ENCODE data around the gene DOCK7. TPM values are rescaled to one million over a fixed set of nuclear protein-coding genes. Genes with fewer than 3 reads are reported as not detected.

The DOCK7 gene
- total and polyA plus RNA-seq, 2 of the 8 experiments (the other 6 are each of a cell fraction or from before 2014, with no cell fraction given): 10.2 to 33.7 TPM

DNA sequence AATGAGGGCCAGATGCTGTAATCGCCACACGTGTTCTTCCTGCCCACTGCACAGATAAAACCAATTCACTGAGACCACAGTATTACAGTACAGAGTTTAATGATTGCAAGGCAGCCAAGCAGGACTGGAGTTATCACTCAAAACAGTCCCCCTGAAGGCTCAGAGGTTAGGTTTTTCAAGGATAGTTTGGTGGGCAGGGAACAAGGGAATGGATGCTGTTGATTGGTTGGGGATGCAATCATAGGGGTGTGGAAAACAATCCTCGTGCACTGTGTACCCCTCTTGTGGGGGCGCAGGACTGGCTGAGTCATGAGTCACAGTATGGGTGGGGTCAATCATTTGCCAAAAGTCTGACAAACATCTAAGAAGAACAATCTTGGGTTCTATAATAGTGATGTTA is 263.8 kb downstream of the DOCK7 start (continued):
- TF ChIP-seq, protein P1, sequence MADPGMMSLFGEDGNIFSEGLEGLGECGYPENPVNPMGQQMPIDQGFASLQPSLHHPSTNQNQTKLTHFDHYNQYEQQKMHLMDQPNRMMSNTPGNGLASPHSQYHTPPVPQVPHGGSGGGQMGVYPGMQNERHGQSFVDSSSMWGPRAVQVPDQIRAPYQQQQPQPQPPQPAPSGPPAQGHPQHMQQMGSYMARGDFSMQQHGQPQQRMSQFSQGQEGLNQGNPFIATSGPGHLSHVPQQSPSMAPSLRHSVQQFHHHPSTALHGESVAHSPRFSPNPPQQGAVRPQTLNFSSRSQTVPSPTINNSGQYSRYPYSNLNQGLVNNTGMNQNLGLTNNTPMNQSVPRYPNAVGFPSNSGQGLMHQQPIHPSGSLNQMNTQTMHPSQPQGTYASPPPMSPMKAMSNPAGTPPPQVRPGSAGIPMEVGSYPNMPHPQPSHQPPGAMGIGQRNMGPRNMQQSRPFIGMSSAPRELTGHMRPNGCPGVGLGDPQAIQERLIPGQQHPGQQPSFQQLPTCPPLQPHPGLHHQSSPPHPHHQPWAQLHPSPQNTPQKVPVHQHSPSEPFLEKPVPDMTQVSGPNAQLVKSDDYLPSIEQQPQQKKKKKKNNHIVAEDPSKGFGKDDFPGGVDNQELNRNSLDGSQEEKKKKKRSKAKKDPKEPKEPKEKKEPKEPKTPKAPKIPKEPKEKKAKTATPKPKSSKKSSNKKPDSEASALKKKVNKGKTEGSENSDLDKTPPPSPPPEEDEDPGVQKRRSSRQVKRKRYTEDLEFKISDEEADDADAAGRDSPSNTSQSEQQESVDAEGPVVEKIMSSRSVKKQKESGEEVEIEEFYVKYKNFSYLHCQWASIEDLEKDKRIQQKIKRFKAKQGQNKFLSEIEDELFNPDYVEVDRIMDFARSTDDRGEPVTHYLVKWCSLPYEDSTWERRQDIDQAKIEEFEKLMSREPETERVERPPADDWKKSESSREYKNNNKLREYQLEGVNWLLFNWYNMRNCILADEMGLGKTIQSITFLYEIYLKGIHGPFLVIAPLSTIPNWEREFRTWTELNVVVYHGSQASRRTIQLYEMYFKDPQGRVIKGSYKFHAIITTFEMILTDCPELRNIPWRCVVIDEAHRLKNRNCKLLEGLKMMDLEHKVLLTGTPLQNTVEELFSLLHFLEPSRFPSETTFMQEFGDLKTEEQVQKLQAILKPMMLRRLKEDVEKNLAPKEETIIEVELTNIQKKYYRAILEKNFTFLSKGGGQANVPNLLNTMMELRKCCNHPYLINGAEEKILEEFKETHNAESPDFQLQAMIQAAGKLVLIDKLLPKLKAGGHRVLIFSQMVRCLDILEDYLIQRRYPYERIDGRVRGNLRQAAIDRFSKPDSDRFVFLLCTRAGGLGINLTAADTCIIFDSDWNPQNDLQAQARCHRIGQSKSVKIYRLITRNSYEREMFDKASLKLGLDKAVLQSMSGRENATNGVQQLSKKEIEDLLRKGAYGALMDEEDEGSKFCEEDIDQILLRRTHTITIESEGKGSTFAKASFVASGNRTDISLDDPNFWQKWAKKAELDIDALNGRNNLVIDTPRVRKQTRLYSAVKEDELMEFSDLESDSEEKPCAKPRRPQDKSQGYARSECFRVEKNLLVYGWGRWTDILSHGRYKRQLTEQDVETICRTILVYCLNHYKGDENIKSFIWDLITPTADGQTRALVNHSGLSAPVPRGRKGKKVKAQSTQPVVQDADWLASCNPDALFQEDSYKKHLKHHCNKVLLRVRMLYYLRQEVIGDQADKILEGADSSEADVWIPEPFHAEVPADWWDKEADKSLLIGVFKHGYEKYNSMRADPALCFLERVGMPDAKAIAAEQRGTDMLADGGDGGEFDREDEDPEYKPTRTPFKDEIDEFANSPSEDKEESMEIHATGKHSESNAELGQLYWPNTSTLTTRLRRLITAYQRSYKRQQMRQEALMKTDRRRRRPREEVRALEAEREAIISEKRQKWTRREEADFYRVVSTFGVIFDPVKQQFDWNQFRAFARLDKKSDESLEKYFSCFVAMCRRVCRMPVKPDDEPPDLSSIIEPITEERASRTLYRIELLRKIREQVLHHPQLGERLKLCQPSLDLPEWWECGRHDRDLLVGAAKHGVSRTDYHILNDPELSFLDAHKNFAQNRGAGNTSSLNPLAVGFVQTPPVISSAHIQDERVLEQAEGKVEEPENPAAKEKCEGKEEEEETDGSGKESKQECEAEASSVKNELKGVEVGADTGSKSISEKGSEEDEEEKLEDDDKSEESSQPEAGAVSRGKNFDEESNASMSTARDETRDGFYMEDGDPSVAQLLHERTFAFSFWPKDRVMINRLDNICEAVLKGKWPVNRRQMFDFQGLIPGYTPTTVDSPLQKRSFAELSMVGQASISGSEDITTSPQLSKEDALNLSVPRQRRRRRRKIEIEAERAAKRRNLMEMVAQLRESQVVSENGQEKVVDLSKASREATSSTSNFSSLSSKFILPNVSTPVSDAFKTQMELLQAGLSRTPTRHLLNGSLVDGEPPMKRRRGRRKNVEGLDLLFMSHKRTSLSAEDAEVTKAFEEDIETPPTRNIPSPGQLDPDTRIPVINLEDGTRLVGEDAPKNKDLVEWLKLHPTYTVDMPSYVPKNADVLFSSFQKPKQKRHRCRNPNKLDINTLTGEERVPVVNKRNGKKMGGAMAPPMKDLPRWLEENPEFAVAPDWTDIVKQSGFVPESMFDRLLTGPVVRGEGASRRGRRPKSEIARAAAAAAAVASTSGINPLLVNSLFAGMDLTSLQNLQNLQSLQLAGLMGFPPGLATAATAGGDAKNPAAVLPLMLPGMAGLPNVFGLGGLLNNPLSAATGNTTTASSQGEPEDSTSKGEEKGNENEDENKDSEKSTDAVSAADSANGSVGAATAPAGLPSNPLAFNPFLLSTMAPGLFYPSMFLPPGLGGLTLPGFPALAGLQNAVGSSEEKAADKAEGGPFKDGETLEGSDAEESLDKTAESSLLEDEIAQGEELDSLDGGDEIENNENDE (IDR thresholded peaks at IDR 0.05; ENCODE audit: insufficient replicate concordance, low read length): no peak
- no peak for TF ChIP-seq HDAC6 (IDR thresholded peaks at IDR 0.05; ENCODE audit: low read depth, low read length)
- TF ChIP-seq POLR2A (IDR thresholded peaks at IDR 0.05; ENCODE audit: control extremely low read depth in 1 of 2, low read depth in 2 of 2, low read length in 2 of 2): no peak
- TF ChIP-seq TBP (IDR thresholded peaks at IDR 0.05; ENCODE audit: low read depth, low read length): no peak
- TF ChIP-seq CREB1 (IDR thresholded peaks at IDR 0.05): no peak
- TF ChIP-seq, protein P2, sequence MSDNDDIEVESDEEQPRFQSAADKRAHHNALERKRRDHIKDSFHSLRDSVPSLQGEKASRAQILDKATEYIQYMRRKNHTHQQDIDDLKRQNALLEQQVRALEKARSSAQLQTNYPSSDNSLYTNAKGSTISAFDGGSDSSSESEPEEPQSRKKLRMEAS (IDR thresholded peaks at IDR 0.05): no peak

Data from H1 (cell line).